K562 (cell line): ENCODE results near the gene NTF4. TPM values are rescaled to one million over a fixed set of nuclear protein-coding genes. Genes with fewer than 3 reads are reported as not detected.

Experiments used
- BDP1 ChIP-seq: IDR thresholded peaks from 3 replicates; pipeline ENCODE4 v1.6.1; 2011; ENCODE audit not compliant: insufficient read length, insufficient read depth
- COPS2 ChIP-seq: fragments of 450-650 bp; conservative IDR thresholded peaks from 2 replicates; pipeline ENCODE4 v1.6.1; 2016; ENCODE audit warnings: mild to moderate bottlenecking, moderate library complexity
- GABPA ChIP-seq: fragments of 200-800 bp; sonication (Bioruptor generic); conservative IDR thresholded peaks from 2 replicates; pipeline ENCODE4 v1.6.1; 2016; ENCODE audit warnings: low read depth, missing genetic modification characterization, missing compliant biosample characterization
- MAZ ChIP-seq, 2 experiments: fragments of 450-650 bp in 1 of 2; sonication (generic) in 1 of 2; formaldehyde crosslinking; IDR thresholded peaks in 1 of 2; conservative IDR thresholded peaks in 1 of 2; 2 replicates each; pipeline versions ENCODE4 v1.4.0 to v1.5.0; 2020; ENCODE audit warnings: mild to moderate bottlenecking in 1 of 2, missing genetic modification reagents in 1 of 2
- MCM3 ChIP-seq: fragments of 450-650 bp; IDR thresholded peaks from 2 replicates; pipeline ENCODE4 v1.6.1; 2016
- MYC ChIP-seq, 2 experiments: fragments of 250-450 bp in 1 of 2; sonication (Bioruptor Pico) in 1 of 2; IDR thresholded peaks; 2 replicates each; pipeline versions ENCODE4 v1.5.1 to v1.6.1; 2012 to 2021; ENCODE audit warnings: low read depth in 2 of 2, borderline replicate concordance in 1 of 2, improper control_type of control experiment in 1 of 2, low read length in 1 of 2, mild to moderate bottlenecking in 1 of 2, moderate library complexity in 1 of 2
- POLR2H ChIP-seq: IDR thresholded peaks from 2 replicates; pipeline ENCODE4 v1.6.1; 2016; ENCODE audit warnings: missing genetic modification characterization, low read depth, mild to moderate bottlenecking, control low read depth, missing compliant biosample characterization, moderate library complexity
- SMAD2 ChIP-seq: fragments of 150-350 bp; IDR thresholded peaks from 2 replicates; pipeline ENCODE4 v1.6.1; 2014; ENCODE audit warnings: low read depth, mild to moderate bottlenecking, low read length
- TAL1 ChIP-seq: fragments of 450-650 bp; IDR thresholded peaks from 2 replicates; pipeline ENCODE4 v1.6.1; 2016; ENCODE audit warnings: mild to moderate bottlenecking
- TSHZ1 ChIP-seq: fragments of 250-450 bp; sonication (Bioruptor Pico); IDR thresholded peaks from 2 replicates; pipeline ENCODE4 v1.4.0; 2020; ENCODE audit warnings: mild to moderate bottlenecking, moderate library complexity
- U2AF1 ChIP-seq: fragments of 200-400 bp; formaldehyde crosslinking; optimal IDR thresholded peaks from 2 replicates; pipeline ENCODE3; 2017; ENCODE audit warnings: mild to moderate bottlenecking, low read depth, low read length, moderate library complexity
- ZMIZ1 ChIP-seq, 2 experiments: fragments of 150-350 bp in 1 of 2; IDR thresholded peaks; 2 replicates each; pipeline ENCODE4 v1.6.1; 2012 to 2016; ENCODE audit warnings: low read depth in 2 of 2, low read length in 2 of 2, mild to moderate bottlenecking in 1 of 2, moderate library complexity in 1 of 2
- polyA plus RNA-seq, 8 experiments: library from polyadenylated mRNA; depleted of rRNA in 4 of 8; stranded (reverse) in 5 of 8; unstranded in 3 of 8; fragments of >200 nt; fragmentation: Nextera tagmentation in 2 of 8; fragmentation: Illumina TruSeq in 1 of 8; extraction: Ambion mirVana in 2 of 8; extraction: Trizol in 1 of 8; gene quantifications; 2 replicates each; pipeline versions ENCODE4 v1.2.1 to v1.2.3, GENCODE V29; 2011 to 2014; ENCODE audit warnings: inconsistent platforms in 1 of 8, missing spikeins in 1 of 8
- total RNA-seq, 7 experiments: library from RNA; depleted of rRNA in 6 of 7; stranded (reverse); fragments of >200 nt in 6 of 7; fragmentation: Illumina TruSeq in 2 of 7; extraction: Trizol in 2 of 7; gene quantifications; 2 replicates each; pipeline versions ENCODE4 v1.2.1 to v1.2.3, GENCODE V29; 2011 to 2021; ENCODE audit warnings: low replicate concordance in 1 of 7
- TF ChIP-seq, protein P1 (sequence below): IDR thresholded peaks from 2 replicates; pipeline ENCODE4 v1.6.1; 2012; ENCODE audit warnings: low read depth, low read length, improper control_type of control experiment, borderline replicate concordance
- TF ChIP-seq, protein P2 (sequence below): fragments of 250-450 bp; sonication (Bioruptor Pico); IDR thresholded peaks from 2 replicates; pipeline ENCODE4 v1.9.0; 2021; ENCODE audit warnings: mild to moderate bottlenecking, inconsistent platforms

NTF4 gene
- total and polyA plus RNA-seq, 9 of the 15 experiments (the other 6 are each of a cell fraction or from before 2014, with no cell fraction given), result not detected

- TF ChIP-seq TSHZ1 (CRISPR knock-in tag) (no peak), MYC (IDR thresholded peaks at IDR 0.05; ENCODE audit: low read depth, low read length) (peak; percentile 81; the same call in 1 of the 2 replicates), MYC (CRISPR knock-in tag; IDR thresholded peaks at IDR 0.05; ENCODE audit: borderline replicate concordance, low read depth) (peak; percentile 91), MCM3 (no peak), SMAD2 (no peak), COPS2 (no peak), GABPA (no peak; the same call in 1 of the 2 replicates), TAL1 (no peak), POLR2H (tag) (peak; percentile 91), U2AF1 (peak; percentile 93), BDP1 (no peak), ZMIZ1 (IDR thresholded peaks at IDR 0.05; ENCODE audit: low read depth in 2 of 2, low read length in 2 of 2) (no peak), MAZ (CRISPR knock-in tag; conservative IDR thresholded peaks at IDR 0.05 in 1 of 2, IDR thresholded peaks at IDR 0.05 in 1 of 2) (peak; percentile 88 to 89)
- TF ChIP-seq, protein P1, sequence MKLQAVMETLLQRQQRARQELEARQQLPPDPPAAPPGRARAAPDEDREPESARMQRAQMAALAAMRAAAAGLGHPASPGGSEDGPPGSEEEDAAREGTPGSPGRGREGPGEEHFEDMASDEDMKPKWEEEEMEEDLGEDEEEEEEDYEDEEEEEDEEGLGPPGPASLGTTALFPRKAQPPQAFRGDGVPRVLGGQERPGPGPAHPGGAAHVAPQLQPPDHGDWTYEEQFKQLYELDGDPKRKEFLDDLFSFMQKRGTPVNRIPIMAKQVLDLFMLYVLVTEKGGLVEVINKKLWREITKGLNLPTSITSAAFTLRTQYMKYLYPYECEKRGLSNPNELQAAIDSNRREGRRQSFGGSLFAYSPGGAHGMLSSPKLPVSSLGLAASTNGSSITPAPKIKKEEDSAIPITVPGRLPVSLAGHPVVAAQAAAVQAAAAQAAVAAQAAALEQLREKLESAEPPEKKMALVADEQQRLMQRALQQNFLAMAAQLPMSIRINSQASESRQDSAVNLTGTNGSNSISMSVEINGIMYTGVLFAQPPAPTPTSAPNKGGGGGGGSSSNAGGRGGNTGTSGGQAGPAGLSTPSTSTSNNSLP, result no peak
- TF ChIP-seq, protein P2, sequence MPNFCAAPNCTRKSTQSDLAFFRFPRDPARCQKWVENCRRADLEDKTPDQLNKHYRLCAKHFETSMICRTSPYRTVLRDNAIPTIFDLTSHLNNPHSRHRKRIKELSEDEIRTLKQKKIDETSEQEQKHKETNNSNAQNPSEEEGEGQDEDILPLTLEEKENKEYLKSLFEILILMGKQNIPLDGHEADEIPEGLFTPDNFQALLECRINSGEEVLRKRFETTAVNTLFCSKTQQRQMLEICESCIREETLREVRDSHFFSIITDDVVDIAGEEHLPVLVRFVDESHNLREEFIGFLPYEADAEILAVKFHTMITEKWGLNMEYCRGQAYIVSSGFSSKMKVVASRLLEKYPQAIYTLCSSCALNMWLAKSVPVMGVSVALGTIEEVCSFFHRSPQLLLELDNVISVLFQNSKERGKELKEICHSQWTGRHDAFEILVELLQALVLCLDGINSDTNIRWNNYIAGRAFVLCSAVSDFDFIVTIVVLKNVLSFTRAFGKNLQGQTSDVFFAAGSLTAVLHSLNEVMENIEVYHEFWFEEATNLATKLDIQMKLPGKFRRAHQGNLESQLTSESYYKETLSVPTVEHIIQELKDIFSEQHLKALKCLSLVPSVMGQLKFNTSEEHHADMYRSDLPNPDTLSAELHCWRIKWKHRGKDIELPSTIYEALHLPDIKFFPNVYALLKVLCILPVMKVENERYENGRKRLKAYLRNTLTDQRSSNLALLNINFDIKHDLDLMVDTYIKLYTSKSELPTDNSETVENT (CRISPR knock-in tag), result peak; percentile 95
Measured at GRCh38 chr19:49085020-49085867, 20.6 kb upstream of the NTF4 start, which contains the start of gene SNRNP70 (continued).
